H54 (cell line): ENCODE results near the gene LSM2.
"Not testable (repeated sequence)": the region's sequence is repeated elsewhere in the genome, so short reads cannot be mapped to it uniquely, and the experiment has no call there.

Source experiments
- DNase-seq: peaks from one replicate; pipeline ENCODE4 v3.0.0; 2011; ENCODE audit warnings: low spot score, mixed read lengths; ENCODE audit not compliant: insufficient read length
- FAIRE-seq: peaks from 3 replicates; lab custom pipeline; 2011; peaks lifted over from hg19 to GRCh38; lab: Jason Lieb, UNC
- POLR2A ChIP-seq: IDR thresholded peaks from 2 replicates; pipeline ENCODE4 v1.6.1; 2011; ENCODE audit warnings: low read depth, mild to moderate bottlenecking, low read length

Gene LSM2

GRCh38 chr6:31819871-31820299, 13.1 kb upstream of the LSM2 start:
- FAIRE-seq (no peak), DNase-seq (no peak)

GRCh38 chr6:31817929-31818511, 11.3 kb upstream of the LSM2 start:
- not testable (repeated sequence) for DNase-seq, FAIRE-seq

More at GRCh38 chr6:31819871-31820299, 13.1 kb upstream of the LSM2 start:
- no peak for TF ChIP-seq POLR2A

- DNase-seq, FAIRE-seq: not testable (repeated sequence)
These were observed 10.6 kb upstream of the LSM2 start for GRCh38 chr6:31817133-31817928.

- FAIRE-seq = no peak
- no peak for DNase-seq
- TF ChIP-seq POLR2A = peak; percentile 97
These were observed 8.5 kb upstream of the LSM2 start, which contains the start of the genes HSPA1A and HSPA1L for GRCh38 chr6:31815025-31815838. Gene HSPA1A (plus strand): TSS chr6:31815543. CDS start chr6:31815757, 214 bp downstream. Gene HSPA1L (minus strand): TSS chr6:31815283. CDS start chr6:31811972, 3,311 bp downstream.

- FAIRE-seq (no peak), DNase-seq (peak; percentile 85)
- TF ChIP-seq POLR2A = peak; percentile 26; the same call in 1 of the 2 replicates
These were observed 7.9 kb upstream of the LSM2 start for GRCh38 chr6:31814677-31815024.

GRCh38 chr6:31813465-31813849, 6.7 kb upstream of the LSM2 start:
- DNase-seq (no peak), FAIRE-seq (no peak)
- no peak for TF ChIP-seq POLR2A

GRCh38 chr6:31811645-31812044, 4.9 kb upstream of the LSM2 start:
- no peak for DNase-seq
- FAIRE-seq = no peak
- TF ChIP-seq POLR2A = no peak

GRCh38 chr6:31808599-31808998, 1.8 kb upstream of the LSM2 start:
- DNase-seq, FAIRE-seq: not testable (repeated sequence)

- no peak for FAIRE-seq
- DNase-seq = no peak
- no peak for TF ChIP-seq POLR2A
These were observed 762 bp downstream of the LSM2 start for GRCh38 chr6:31805939-31806469.

GRCh38 chr6:31801031-31801927, 5.5 kb downstream of the LSM2 start:
- FAIRE-seq, DNase-seq: not testable (repeated sequence)

- FAIRE-seq (no peak), DNase-seq (no peak)
- no peak for TF ChIP-seq POLR2A
These were observed 7.0 kb downstream of the LSM2 start for GRCh38 chr6:31799781-31800180.

- DNase-seq (no peak), FAIRE-seq (no peak)
- TF ChIP-seq POLR2A = no peak
These were observed 9.2 kb downstream of the LSM2 start for GRCh38 chr6:31797588-31797987.

GRCh38 chr6:31796993-31797385, 9.8 kb downstream of the LSM2 start:
- TF ChIP-seq POLR2A = no peak
- FAIRE-seq = no peak
- DNase-seq = no peak
